Caco-2 (cell line): ENCODE data around the gene C10orf90. TPM values are rescaled to one million over a fixed set of nuclear protein-coding genes. Genes with fewer than 3 reads are reported as not detected.

Experiments
- BruUV-seq: library from RNA; stranded (reverse); fragments of 400-500 nt; replicated peaks from 2 replicates; lab custom pipeline; 2021; lab: Mats Ljungman, UMichigan
- CTCF ChIA-PET: fragments of 300-600 bp; sonication (Branson Sonifier 250); formaldehyde crosslinking; loops from one replicate; lab custom pipeline; 2022; ENCODE audit warnings: antibody characterized with exemption; lab: Charles Lee
- POLR2A ChIA-PET: fragments of 300-600 bp; sonication (Branson Sonifier 250); formaldehyde crosslinking; loops from one replicate; lab custom pipeline; 2022; ENCODE audit warnings: antibody characterized with exemption; lab: Charles Lee
- DNase-seq, 2 experiments: peaks; one replicate each; pipeline versions ENCODE4 v3.0.0 to v3.0.0-alpha.2; 2020 to 2022
- H3K27me3 ChIP-seq: replicated peaks from 2 replicates; pipeline ENCODE4 v1.6.0; 2011; ENCODE audit warnings: low read length; ENCODE audit not compliant: control insufficient read depth, insufficient read depth
- H3K36me3 ChIP-seq: 2 replicates; pipeline ENCODE4 v1.5.1; 2011; ENCODE audit warnings: low read length; ENCODE audit not compliant: control insufficient read depth, insufficient read depth
- H3K4me1 ChIP-seq: fragments of 250-450 bp; sonication (Bioruptor Pico); 2 replicates; pipeline ENCODE4 v1.5.1; 2020; ENCODE audit warnings: mild to moderate bottlenecking
- H3K4me3 ChIP-seq: 2 replicates; pipeline ENCODE4 v1.5.1; 2011; ENCODE audit warnings: low read depth, mild to moderate bottlenecking, control low read depth, low read length
- H3K9me3 ChIP-seq: fragments of 250-450 bp; sonication (Bioruptor Pico); 2 replicates; pipeline ENCODE4 v1.5.1; 2020; ENCODE audit warnings: mild to moderate bottlenecking, moderate library complexity
- H3K27ac Mint-ChIP-seq: one replicate; pipeline ENCODE4 v1.8.0; 2022; ENCODE audit warnings: mixed read lengths; ENCODE audit not compliant: unreplicated experiment
- H3K27me3 Mint-ChIP-seq: one replicate; pipeline ENCODE4 v1.8.0; 2022; ENCODE audit warnings: mixed read lengths; ENCODE audit not compliant: insufficient read depth, unreplicated experiment
- H3K36me3 Mint-ChIP-seq: one replicate; pipeline ENCODE4 v1.8.0; 2022; ENCODE audit warnings: mild to moderate bottlenecking, mixed read lengths; ENCODE audit not compliant: insufficient read depth, unreplicated experiment
- H3K4me1 Mint-ChIP-seq: one replicate; pipeline ENCODE4 v1.8.0; 2022; ENCODE audit warnings: low read depth, mixed read lengths; ENCODE audit not compliant: unreplicated experiment
- H3K4me3 Mint-ChIP-seq: one replicate; pipeline ENCODE4 v1.8.0; 2022; ENCODE audit warnings: mild to moderate bottlenecking, moderate library complexity, mixed read lengths; ENCODE audit not compliant: unreplicated experiment
- H3K9me3 Mint-ChIP-seq: one replicate; pipeline ENCODE4 v1.8.0; 2022; ENCODE audit warnings: mixed read lengths; ENCODE audit not compliant: unreplicated experiment
- intact Hi-C: fragments of 100-400 bp; cut with micrococcal nuclease; formaldehyde crosslinking; loops from one replicate; pipeline ENCODE4 v1.10.0; 2022; ENCODE audit not compliant: unreplicated experiment
- total RNA-seq: library from RNA; stranded (reverse); gene quantifications from 2 replicates; pipeline ENCODE4 v1.2.3, GENCODE V29; 2022
- TF ChIP-seq, protein P1 (sequence below), 2 experiments: fragments of 200-600 bp in 1 of 2; IDR thresholded peaks; 1 replicate in 1 of 2; 2 replicates in 1 of 2; pipeline versions ENCODE4 v1.5.1 to v1.8.0; 2011 to 2022; ENCODE audit warnings: antibody characterized with exemption in 1 of 2, control low read depth in 1 of 2, inconsistent platforms in 1 of 2, low read depth in 1 of 2, low read length in 1 of 2, mild to moderate bottlenecking in 1 of 2, moderate library complexity in 1 of 2; ENCODE audit not compliant: insufficient read depth in 1 of 2, severe bottlenecking in 1 of 2, unreplicated experiment in 1 of 2

C10orf90 gene
- total RNA-seq, 1 experiment from 2014 or later = not detected

DNA sequence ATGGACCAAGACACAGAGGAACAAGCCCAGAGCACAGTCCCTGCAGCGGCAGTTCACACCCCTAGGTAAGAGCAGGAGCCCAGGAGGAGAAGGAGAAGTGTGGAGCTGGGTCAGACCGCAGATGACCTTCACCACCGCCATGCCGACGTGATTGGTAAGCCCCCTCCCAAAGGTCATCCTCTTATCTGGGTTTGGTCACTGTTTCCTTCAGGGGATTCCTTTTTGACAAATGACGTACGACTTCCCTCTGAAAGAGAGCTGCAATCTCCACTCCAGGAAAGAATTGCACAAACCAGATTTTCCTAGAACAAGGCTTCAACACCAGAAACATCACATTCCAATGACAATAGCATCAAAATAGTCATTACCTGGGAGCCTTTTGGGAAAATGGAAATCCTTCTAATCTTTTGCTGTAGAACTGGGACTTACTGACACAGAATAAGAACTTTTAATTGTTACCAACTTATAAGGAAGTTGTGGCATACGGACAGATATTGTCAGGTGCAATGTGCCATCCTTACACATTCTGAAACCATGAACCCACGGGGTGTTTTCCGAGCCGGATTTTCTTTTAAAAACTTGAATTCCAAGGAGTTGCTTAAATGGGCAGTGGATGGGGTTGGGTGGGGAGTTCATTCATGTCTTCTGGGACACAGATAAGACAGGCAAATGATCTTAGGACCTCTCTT is 261.4 kb downstream of the C10orf90 start:
- POLR2A ChIA-PET = no interaction called here
- CTCF ChIA-PET = interaction anchor here (0.9 kb wide), 1 partner anchor 41 kb away, joined by 3 read pairs; no protein-coding TSS in a partner anchor

DNA sequence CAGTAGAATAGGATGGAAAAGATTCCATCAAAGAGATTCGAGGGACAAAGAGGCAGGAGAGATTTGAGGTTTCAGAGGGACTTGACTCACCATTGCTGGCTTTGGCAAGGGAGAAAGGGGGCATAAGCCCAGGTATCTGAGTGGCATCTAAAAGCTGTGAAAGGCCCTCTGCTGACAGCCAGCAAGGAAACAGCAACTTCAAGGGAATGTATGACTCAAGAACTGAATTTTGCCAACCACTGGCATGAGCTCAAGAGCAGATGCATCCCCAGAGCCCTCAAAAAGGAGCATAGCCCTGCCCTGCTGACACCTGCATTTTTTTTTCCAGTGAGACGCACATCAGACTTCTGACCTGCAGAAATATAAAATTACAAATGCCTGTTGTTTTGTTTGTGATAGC is 262.7 kb downstream of the C10orf90 start:
- Histone ChIP-seq H3K4me1 (no peaks in the 10 kb centered on the region), H3K36me3 (no peaks in the 10 kb centered on the region), H3K9me3 (no peaks in the 10 kb centered on the region), H3K27me3 (no peaks in the 10 kb centered on the region; the same call in 1 of the 2 replicates), H3K4me3 (no peak overlapping the region)
- intact Hi-C loops = no loop called here
- H3K4me1 Mint-ChIP-seq = no peaks in the 10 kb centered on the region
- no peaks in the 10 kb centered on the region for H3K36me3 Mint-ChIP-seq
- H3K27me3 Mint-ChIP-seq = peaks cover 4% of the 10 kb centered on the region
- no peaks in the 10 kb centered on the region for H3K9me3 Mint-ChIP-seq
- CTCF ChIA-PET = no interaction called here
- TF ChIP-seq, protein P1, sequence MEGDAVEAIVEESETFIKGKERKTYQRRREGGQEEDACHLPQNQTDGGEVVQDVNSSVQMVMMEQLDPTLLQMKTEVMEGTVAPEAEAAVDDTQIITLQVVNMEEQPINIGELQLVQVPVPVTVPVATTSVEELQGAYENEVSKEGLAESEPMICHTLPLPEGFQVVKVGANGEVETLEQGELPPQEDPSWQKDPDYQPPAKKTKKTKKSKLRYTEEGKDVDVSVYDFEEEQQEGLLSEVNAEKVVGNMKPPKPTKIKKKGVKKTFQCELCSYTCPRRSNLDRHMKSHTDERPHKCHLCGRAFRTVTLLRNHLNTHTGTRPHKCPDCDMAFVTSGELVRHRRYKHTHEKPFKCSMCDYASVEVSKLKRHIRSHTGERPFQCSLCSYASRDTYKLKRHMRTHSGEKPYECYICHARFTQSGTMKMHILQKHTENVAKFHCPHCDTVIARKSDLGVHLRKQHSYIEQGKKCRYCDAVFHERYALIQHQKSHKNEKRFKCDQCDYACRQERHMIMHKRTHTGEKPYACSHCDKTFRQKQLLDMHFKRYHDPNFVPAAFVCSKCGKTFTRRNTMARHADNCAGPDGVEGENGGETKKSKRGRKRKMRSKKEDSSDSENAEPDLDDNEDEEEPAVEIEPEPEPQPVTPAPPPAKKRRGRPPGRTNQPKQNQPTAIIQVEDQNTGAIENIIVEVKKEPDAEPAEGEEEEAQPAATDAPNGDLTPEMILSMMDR (IDR thresholded peaks at IDR 0.05; ENCODE audit: insufficient read depth in 1 of 2, low read depth in 1 of 2, low read length in 1 of 2, severe bottlenecking in 1 of 2, unreplicated experiment in 1 of 2) = no peak
- no peak overlapping the region for H3K4me3 Mint-ChIP-seq
- BruUV-seq = no TSS peak
- H3K27ac Mint-ChIP-seq = no peak overlapping the region
- POLR2A ChIA-PET = no interaction called here
- no peak for DNase-seq

More for the DNA sequence above, 261.4 kb downstream of the C10orf90 start:
- TF ChIP-seq, protein P1 (IDR thresholded peaks at IDR 0.05; ENCODE audit: insufficient read depth in 1 of 2, low read depth in 1 of 2, low read length in 1 of 2, severe bottlenecking in 1 of 2, unreplicated experiment in 1 of 2) = no peak
- Mint-ChIP-seq H3K4me1 (no peaks in the 10 kb centered on the region), H3K36me3 (no peaks in the 10 kb centered on the region), H3K27ac (no peak overlapping the region), H3K4me3 (no peak overlapping the region), H3K27me3 (peaks cover 4% of the 10 kb centered on the region), H3K9me3 (no peaks in the 10 kb centered on the region)
- Histone ChIP-seq H3K4me1 (no peaks in the 10 kb centered on the region), H3K36me3 (no peaks in the 10 kb centered on the region), H3K27me3 (no peaks in the 10 kb centered on the region; the same call in 1 of the 2 replicates), H3K4me3 (no peak overlapping the region), H3K9me3 (no peaks in the 10 kb centered on the region)
- no peak for DNase-seq
- no TSS peak for BruUV-seq
- intact Hi-C loops = no loop called here

DNA sequence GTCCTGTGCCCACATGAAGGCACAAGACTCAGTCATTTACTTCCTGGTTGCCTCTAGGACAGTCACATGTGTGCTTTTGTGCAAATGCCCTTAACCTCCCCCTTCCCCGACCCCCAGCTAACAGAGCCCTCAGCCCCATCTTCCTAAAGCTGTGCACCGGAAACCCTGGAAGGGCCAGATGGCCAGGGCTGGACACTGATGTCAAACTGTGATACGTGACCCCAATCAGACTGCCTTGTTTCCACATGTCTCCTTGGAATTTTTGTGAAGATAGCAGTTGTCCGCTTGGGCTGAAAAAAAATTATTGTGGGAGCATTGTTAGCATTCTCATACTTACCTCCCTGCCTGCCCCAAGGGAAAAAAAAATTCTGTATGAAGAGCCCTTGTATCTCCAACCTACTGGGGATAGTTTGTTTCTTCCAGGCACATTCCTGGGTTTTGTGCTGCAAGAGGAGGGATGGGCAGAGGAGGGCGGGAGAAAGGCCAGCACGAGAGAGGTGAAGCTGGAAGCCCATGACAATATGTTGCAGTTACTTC is 265.2 kb downstream of the C10orf90 start:
- no peaks in the 10 kb centered on the region for H3K4me1 Mint-ChIP-seq
- H3K27ac Mint-ChIP-seq = no peak overlapping the region

More for the DNA sequence above, 265.2 kb downstream of the C10orf90 start:
- intact Hi-C loops = no loop called here
- Mint-ChIP-seq H3K36me3 (no peaks in the 10 kb centered on the region), H3K4me3 (no peak overlapping the region), H3K27me3 (peaks cover 13% of the 10 kb centered on the region), H3K9me3 (no peaks in the 10 kb centered on the region)
- ChIA-PET POLR2A (no interaction called here), CTCF (no interaction called here)
- Histone ChIP-seq H3K4me3 (no peak overlapping the region), H3K9me3 (no peaks in the 10 kb centered on the region), H3K4me1 (no peaks in the 10 kb centered on the region), H3K36me3 (no peaks in the 10 kb centered on the region), H3K27me3 (no peaks in the 10 kb centered on the region)
- no peak for DNase-seq
- no TSS peak for BruUV-seq
- TF ChIP-seq, protein P1 (IDR thresholded peaks at IDR 0.05; ENCODE audit: insufficient read depth in 1 of 2, low read depth in 1 of 2, low read length in 1 of 2, severe bottlenecking in 1 of 2, unreplicated experiment in 1 of 2) = no peak
